Measurements from ENCODE around the gene PNPLA8. TPM values are rescaled to one million over a fixed set of nuclear protein-coding genes. Genes with fewer than 3 reads are reported as not detected.
A peak's percentile ranks its signal among the peaks of the same experiment; 100 is the strongest.

Gene PNPLA8
- polyA plus RNA-seq, 1 donor, result 24.1 TPM

GRCh38 chr7:108503112-108504026 lies 22.6 kb downstream of the PNPLA8 start:
- H3K27me3 ChIP-seq (ENCODE audit: control insufficient read depth, insufficient read depth, low read length), result no peaks in the 10 kb centered on the region
- H3K4me1 ChIP-seq (ENCODE audit: control insufficient read depth, insufficient read depth, low read length), result no peaks in the 10 kb centered on the region
- no peak overlapping the region for H3K27ac ChIP-seq (ENCODE audit: low read length)
- H3K36me3 ChIP-seq (ENCODE audit: control insufficient read depth, insufficient read depth, low read length), result peaks cover 31% of the 10 kb centered on the region
- H3K4me3 ChIP-seq (ENCODE audit: low read length), result no peak overlapping the region
- no peaks in the 10 kb centered on the region for H3K9me3 ChIP-seq (ENCODE audit: control insufficient read depth, low read depth, low read length)
- 100% methylated on average over 3 of the region's 5 CpGs for WGBS (ENCODE audit: insufficient coverage, low lambda C conversion rate)
- no peak for DNase-seq

GRCh38 chr7:108499566-108499965 lies 26.4 kb downstream of the PNPLA8 start:
- Histone ChIP-seq H3K9me3 (ENCODE audit: control insufficient read depth, low read depth, low read length) (no peaks in the 10 kb centered on the region), H3K36me3 (ENCODE audit: control insufficient read depth, insufficient read depth, low read length) (peaks cover 34% of the 10 kb centered on the region), H3K4me3 (ENCODE audit: low read length) (no peak overlapping the region), H3K27me3 (ENCODE audit: control insufficient read depth, insufficient read depth, low read length) (no peaks in the 10 kb centered on the region), H3K27ac (ENCODE audit: low read length) (no peak overlapping the region), H3K4me1 (ENCODE audit: control insufficient read depth, insufficient read depth, low read length) (no peaks in the 10 kb centered on the region)
- WGBS (ENCODE audit: insufficient coverage, low lambda C conversion rate), result no CpG with 5 or more reads among the region's 1 CpG
- no peak for DNase-seq

GRCh38 chr7:108498481-108498880 lies 27.5 kb downstream of the PNPLA8 start:
- no peaks in the 10 kb centered on the region for H3K27me3 ChIP-seq (ENCODE audit: control insufficient read depth, insufficient read depth, low read length)
- H3K36me3 ChIP-seq (ENCODE audit: control insufficient read depth, insufficient read depth, low read length), result peaks cover 35% of the 10 kb centered on the region
- H3K4me3 ChIP-seq (ENCODE audit: low read length), result no peak overlapping the region
- WGBS (ENCODE audit: insufficient coverage, low lambda C conversion rate), result 90% methylated on average over 2 of the region's 6 CpGs
- H3K27ac ChIP-seq (ENCODE audit: low read length), result no peak overlapping the region
- no peaks in the 10 kb centered on the region for H3K9me3 ChIP-seq (ENCODE audit: control insufficient read depth, low read depth, low read length)
- DNase-seq, result no peak
- H3K4me1 ChIP-seq (ENCODE audit: control insufficient read depth, insufficient read depth, low read length), result no peaks in the 10 kb centered on the region

- WGBS (ENCODE audit: insufficient coverage, low lambda C conversion rate), result 93% methylated on average over 3 of the region's 3 CpGs
Measured at GRCh38 chr7:108497082-108497725, 28.7 kb downstream of the PNPLA8 start.

GRCh38 chr7:108492742-108493141 lies 33.2 kb downstream of the PNPLA8 start:
- Histone ChIP-seq H3K27me3 (ENCODE audit: control insufficient read depth, insufficient read depth, low read length) (no peaks in the 10 kb centered on the region), H3K9me3 (ENCODE audit: control insufficient read depth, low read depth, low read length) (no peaks in the 10 kb centered on the region), H3K27ac (ENCODE audit: low read length) (no peak overlapping the region), H3K4me3 (ENCODE audit: low read length) (no peak overlapping the region), H3K4me1 (ENCODE audit: control insufficient read depth, insufficient read depth, low read length) (no peaks in the 10 kb centered on the region), H3K36me3 (ENCODE audit: control insufficient read depth, insufficient read depth, low read length) (peaks cover 20% of the 10 kb centered on the region)
- 100% methylated on average over 1 of the region's 4 CpGs for WGBS (ENCODE audit: insufficient coverage, low lambda C conversion rate)
- no peak for DNase-seq

More at GRCh38 chr7:108497082-108497725, 28.7 kb downstream of the PNPLA8 start:
- DNase-seq, result peak; percentile 11 to 25
- H3K4me1 ChIP-seq (ENCODE audit: control insufficient read depth, insufficient read depth, low read length), result no peaks in the 10 kb centered on the region
- H3K27ac ChIP-seq (ENCODE audit: low read length), result no peak overlapping the region
- H3K4me3 ChIP-seq (ENCODE audit: low read length), result no peak overlapping the region
- peaks cover 34% of the 10 kb centered on the region for H3K36me3 ChIP-seq (ENCODE audit: control insufficient read depth, insufficient read depth, low read length)
- H3K27me3 ChIP-seq (ENCODE audit: control insufficient read depth, insufficient read depth, low read length), result no peaks in the 10 kb centered on the region
- no peaks in the 10 kb centered on the region for H3K9me3 ChIP-seq (ENCODE audit: control insufficient read depth, low read depth, low read length)

GRCh38 chr7:108488768-108489538 lies 37.0 kb downstream of the PNPLA8 start:
- peaks cover 12% of the 10 kb centered on the region for H3K36me3 ChIP-seq (ENCODE audit: control insufficient read depth, insufficient read depth, low read length)
- no peak overlapping the region for H3K4me3 ChIP-seq (ENCODE audit: low read length)
- H3K27me3 ChIP-seq (ENCODE audit: control insufficient read depth, insufficient read depth, low read length), result no peaks in the 10 kb centered on the region
- no CpG with 5 or more reads among the region's 4 CpGs for WGBS (ENCODE audit: insufficient coverage, low lambda C conversion rate)
- no peaks in the 10 kb centered on the region for H3K9me3 ChIP-seq (ENCODE audit: control insufficient read depth, low read depth, low read length)
- no peak for DNase-seq
- H3K27ac ChIP-seq (ENCODE audit: low read length), result no peak overlapping the region
- no peaks in the 10 kb centered on the region for H3K4me1 ChIP-seq (ENCODE audit: control insufficient read depth, insufficient read depth, low read length)

- no peak overlapping the region for H3K27ac ChIP-seq (ENCODE audit: low read length)
- DNase-seq, result no peak
- no peaks in the 10 kb centered on the region for H3K4me1 ChIP-seq (ENCODE audit: control insufficient read depth, insufficient read depth, low read length)
- no peaks in the 10 kb centered on the region for H3K27me3 ChIP-seq (ENCODE audit: control insufficient read depth, insufficient read depth, low read length)
- H3K36me3 ChIP-seq (ENCODE audit: control insufficient read depth, insufficient read depth, low read length), result peaks cover 10% of the 10 kb centered on the region
- H3K9me3 ChIP-seq (ENCODE audit: control insufficient read depth, low read depth, low read length), result no peaks in the 10 kb centered on the region
- no peak overlapping the region for H3K4me3 ChIP-seq (ENCODE audit: low read length)
Measured at GRCh38 chr7:108487646-108488045, 38.3 kb downstream of the PNPLA8 start.

- H3K4me3 ChIP-seq (ENCODE audit: low read length), result no peak overlapping the region
- 85% methylated on average over 3 of the region's 5 CpGs for WGBS (ENCODE audit: insufficient coverage, low lambda C conversion rate)
Measured at GRCh38 chr7:108486291-108486966, 39.5 kb downstream of the PNPLA8 start.

GRCh38 chr7:108484137-108484536 lies 41.8 kb downstream of the PNPLA8 start:
- H3K36me3 ChIP-seq (ENCODE audit: control insufficient read depth, insufficient read depth, low read length), result peaks cover 5% of the 10 kb centered on the region
- WGBS (ENCODE audit: insufficient coverage, low lambda C conversion rate), result 100% methylated on average over 1 of the region's 1 CpG

More at GRCh38 chr7:108486291-108486966, 39.5 kb downstream of the PNPLA8 start:
- Histone ChIP-seq H3K4me1 (ENCODE audit: control insufficient read depth, insufficient read depth, low read length) (no peaks in the 10 kb centered on the region), H3K36me3 (ENCODE audit: control insufficient read depth, insufficient read depth, low read length) (peaks cover 7% of the 10 kb centered on the region), H3K9me3 (ENCODE audit: control insufficient read depth, low read depth, low read length) (no peaks in the 10 kb centered on the region), H3K27me3 (ENCODE audit: control insufficient read depth, insufficient read depth, low read length) (no peaks in the 10 kb centered on the region), H3K27ac (ENCODE audit: low read length) (no peak overlapping the region)
- no peak for DNase-seq

GRCh38 chr7:108480311-108480710 lies 45.6 kb downstream of the PNPLA8 start:
- WGBS (ENCODE audit: insufficient coverage, low lambda C conversion rate), result no CpG with 5 or more reads among the region's 5 CpGs
- no peak overlapping the region for H3K27ac ChIP-seq (ENCODE audit: low read length)
- DNase-seq, result no peak
- no peaks in the 10 kb centered on the region for H3K27me3 ChIP-seq (ENCODE audit: control insufficient read depth, insufficient read depth, low read length)
- H3K4me1 ChIP-seq (ENCODE audit: control insufficient read depth, insufficient read depth, low read length), result no peaks in the 10 kb centered on the region
- no peaks in the 10 kb centered on the region for H3K9me3 ChIP-seq (ENCODE audit: control insufficient read depth, low read depth, low read length)
- H3K4me3 ChIP-seq (ENCODE audit: low read length), result no peak overlapping the region
- peaks cover 10% of the 10 kb centered on the region for H3K36me3 ChIP-seq (ENCODE audit: control insufficient read depth, insufficient read depth, low read length)

More at GRCh38 chr7:108484137-108484536, 41.8 kb downstream of the PNPLA8 start:
- H3K4me1 ChIP-seq (ENCODE audit: control insufficient read depth, insufficient read depth, low read length), result no peaks in the 10 kb centered on the region
- no peak overlapping the region for H3K4me3 ChIP-seq (ENCODE audit: low read length)
- no peaks in the 10 kb centered on the region for H3K9me3 ChIP-seq (ENCODE audit: control insufficient read depth, low read depth, low read length)
- DNase-seq, result no peak
- no peaks in the 10 kb centered on the region for H3K27me3 ChIP-seq (ENCODE audit: control insufficient read depth, insufficient read depth, low read length)
- H3K27ac ChIP-seq (ENCODE audit: low read length), result no peak overlapping the region
